SH-SY5Y (cell line): ENCODE data around the gene ZBTB9.

Source experiments
- GATA2 ChIP-seq: IDR thresholded peaks from 2 replicates; pipeline ENCODE4 v1.6.1; 2011; ENCODE audit warnings: mild to moderate bottlenecking, low read depth, low read length
- GATA3 ChIP-seq: IDR thresholded peaks from 2 replicates; pipeline ENCODE4 v1.6.1; 2011; ENCODE audit warnings: low read depth, mild to moderate bottlenecking, low read length, moderate library complexity

ZBTB9 gene

GRCh38 chr6:33433544-33434191 lies 20.7 kb upstream of the ZBTB9 start:
- TF ChIP-seq GATA2 (no peak), GATA3 (no peak)

GRCh38 chr6:33434961-33435360 lies 19.4 kb upstream of the ZBTB9 start:
- TF ChIP-seq GATA3 = no peak
- no peak for TF ChIP-seq GATA2

- TF ChIP-seq GATA3 (no peak), GATA2 (no peak)
Observed at GRCh38 chr6:33437666-33438065, 16.7 kb upstream of the ZBTB9 start.

- TF ChIP-seq GATA3 = no peak
Observed at GRCh38 chr6:33438978-33439594, 15.3 kb upstream of the ZBTB9 start.

- TF ChIP-seq GATA2 (no peak), GATA3 (no peak)
Observed at GRCh38 chr6:33439956-33440648, 14.3 kb upstream of the ZBTB9 start.

- no peak for TF ChIP-seq GATA2
- no peak for TF ChIP-seq GATA3
Observed at GRCh38 chr6:33440649-33441309, 13.6 kb upstream of the ZBTB9 start.

GRCh38 chr6:33441457-33441856 lies 12.9 kb upstream of the ZBTB9 start:
- TF ChIP-seq GATA3 (no peak), GATA2 (no peak)

GRCh38 chr6:33442283-33442682 lies 12.1 kb upstream of the ZBTB9 start:
- TF ChIP-seq GATA3 = no peak
- no peak for TF ChIP-seq GATA2

GRCh38 chr6:33443025-33443424 lies 11.4 kb upstream of the ZBTB9 start:
- TF ChIP-seq GATA2 (no peak), GATA3 (no peak)

GRCh38 chr6:33443619-33444504 lies 10.5 kb upstream of the ZBTB9 start:
- no peak for TF ChIP-seq GATA3
- no peak for TF ChIP-seq GATA2

GRCh38 chr6:33445119-33445603 lies 9.2 kb upstream of the ZBTB9 start:
- TF ChIP-seq GATA2 (no peak), GATA3 (no peak)

GRCh38 chr6:33446356-33446755 lies 8.0 kb upstream of the ZBTB9 start:
- TF ChIP-seq GATA2 (no peak), GATA3 (no peak)

- TF ChIP-seq GATA2 (no peak), GATA3 (no peak)
Observed at GRCh38 chr6:33450434-33450833, 3.9 kb upstream of the ZBTB9 start.
